Hepatocyte (in vitro differentiated cells): Measurements from ENCODE around the gene TSPAN13.

Experiments
- EZH2 ChIP-seq: fragments of 200-600 bp; sonication (generic); IDR thresholded peaks from 2 replicates; pipeline ENCODE4 v1.6.1; 2016; ENCODE audit warnings: antibody characterized with exemption, mild to moderate bottlenecking, borderline replicate concordance
- EZH2phosphoT487 ChIP-seq: fragments of 200-600 bp; sonication (generic); IDR thresholded peaks from one replicate; pipeline ENCODE4 v1.6.1; 2018; ENCODE audit warnings: antibody characterized with exemption, mild to moderate bottlenecking, low read depth, moderate library complexity; ENCODE audit not compliant: unreplicated experiment, severe bottlenecking
- TF ChIP-seq, protein P1 (sequence below): fragments of 200-600 bp; sonication (generic); IDR thresholded peaks from 2 replicates; pipeline ENCODE4 v1.5.1; 2016; ENCODE audit warnings: antibody characterized with exemption, mild to moderate bottlenecking; ENCODE audit not compliant: poor library complexity

DNA sequence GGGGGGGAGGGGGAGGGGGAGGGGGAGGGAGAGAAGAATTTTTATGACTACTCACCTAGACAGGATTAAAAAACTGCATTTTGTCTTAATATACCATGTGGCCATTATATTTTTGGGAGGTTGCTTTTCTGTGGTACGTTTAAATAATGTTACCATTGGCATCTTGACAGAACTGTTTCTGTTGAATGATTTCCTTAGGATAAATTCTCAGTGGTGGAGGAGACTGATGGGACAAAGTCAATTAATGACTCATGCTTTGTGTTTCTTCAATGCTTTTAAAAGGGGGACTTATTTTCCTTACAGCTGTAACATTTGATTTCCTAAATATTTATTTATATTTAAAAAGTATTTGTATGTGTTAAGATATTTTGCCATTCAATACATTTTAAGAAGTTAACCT, 37.5 kb downstream of the TSPAN13 start:
- TF ChIP-seq, protein P1, sequence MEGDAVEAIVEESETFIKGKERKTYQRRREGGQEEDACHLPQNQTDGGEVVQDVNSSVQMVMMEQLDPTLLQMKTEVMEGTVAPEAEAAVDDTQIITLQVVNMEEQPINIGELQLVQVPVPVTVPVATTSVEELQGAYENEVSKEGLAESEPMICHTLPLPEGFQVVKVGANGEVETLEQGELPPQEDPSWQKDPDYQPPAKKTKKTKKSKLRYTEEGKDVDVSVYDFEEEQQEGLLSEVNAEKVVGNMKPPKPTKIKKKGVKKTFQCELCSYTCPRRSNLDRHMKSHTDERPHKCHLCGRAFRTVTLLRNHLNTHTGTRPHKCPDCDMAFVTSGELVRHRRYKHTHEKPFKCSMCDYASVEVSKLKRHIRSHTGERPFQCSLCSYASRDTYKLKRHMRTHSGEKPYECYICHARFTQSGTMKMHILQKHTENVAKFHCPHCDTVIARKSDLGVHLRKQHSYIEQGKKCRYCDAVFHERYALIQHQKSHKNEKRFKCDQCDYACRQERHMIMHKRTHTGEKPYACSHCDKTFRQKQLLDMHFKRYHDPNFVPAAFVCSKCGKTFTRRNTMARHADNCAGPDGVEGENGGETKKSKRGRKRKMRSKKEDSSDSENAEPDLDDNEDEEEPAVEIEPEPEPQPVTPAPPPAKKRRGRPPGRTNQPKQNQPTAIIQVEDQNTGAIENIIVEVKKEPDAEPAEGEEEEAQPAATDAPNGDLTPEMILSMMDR: no peak
- TF ChIP-seq EZH2 (no peak), EZH2phosphoT487 (no peak)
